Endodermal cell (in vitro differentiated cells): ENCODE data around the gene CEP68. TPM values are rescaled to one million over a fixed set of nuclear protein-coding genes. Genes with fewer than 3 reads are reported as not detected.
"Not testable (repeated sequence)": the region's sequence is repeated elsewhere in the genome, so short reads cannot be mapped to it uniquely, and the experiment has no call there.

ENCODE experiments used
- DNase-seq: peaks from one replicate; pipeline ENCODE4 v3.0.0-alpha.2; 2017
- H3K27ac ChIP-seq: 2 replicates; pipeline ENCODE4 v1.5.1; 2013; ENCODE audit warnings: mild to moderate bottlenecking, low read depth, low read length, moderate library complexity
- H3K27me3 ChIP-seq: 2 replicates; pipeline ENCODE4 v1.6.1; 2013; ENCODE audit warnings: mild to moderate bottlenecking, low read length, moderate library complexity; ENCODE audit not compliant: insufficient read depth, control insufficient read depth, poor library complexity, severe bottlenecking
- H3K36me3 ChIP-seq: 2 replicates; pipeline ENCODE4 v1.7.0; 2013; ENCODE audit warnings: mild to moderate bottlenecking, low read length, moderate library complexity; ENCODE audit not compliant: control insufficient read depth, insufficient read depth
- H3K4me1 ChIP-seq: one replicate; pipeline ENCODE4 v1.7.0; 2013; ENCODE audit warnings: low read length; ENCODE audit not compliant: control insufficient read depth, insufficient read depth
- H3K4me3 ChIP-seq: 2 replicates; pipeline ENCODE4 v1.5.1; 2013; ENCODE audit warnings: mild to moderate bottlenecking, low read length, moderate library complexity
- H3K9ac ChIP-seq: 2 replicates; pipeline ENCODE4 v1.6.1; 2013; ENCODE audit warnings: mild to moderate bottlenecking, low read length, moderate library complexity; ENCODE audit not compliant: poor library complexity, severe bottlenecking; ENCODE audit errors: extremely low read depth
- H3K9me3 ChIP-seq: 2 replicates; pipeline ENCODE4 v1.6.1; 2013; ENCODE audit warnings: mild to moderate bottlenecking, low read length, moderate library complexity; ENCODE audit not compliant: control insufficient read depth
- H3K27ac Mint-ChIP-seq: 2 replicates; pipeline ENCODE4 v1.8.0; 2020; ENCODE audit warnings: mixed read lengths
- H3K27me3 Mint-ChIP-seq: 2 replicates; pipeline ENCODE4 v1.8.0; 2021; ENCODE audit warnings: mild to moderate bottlenecking, mixed read lengths; ENCODE audit not compliant: insufficient read depth
- H3K36me3 Mint-ChIP-seq: 2 replicates; pipeline ENCODE4 v1.8.0; 2020; ENCODE audit warnings: low read depth, mixed read lengths
- H3K4me1 Mint-ChIP-seq: 2 replicates; pipeline ENCODE4 v1.8.0; 2020; ENCODE audit warnings: mixed read lengths
- H3K4me3 Mint-ChIP-seq: 2 replicates; pipeline ENCODE4 v1.8.0; 2020; ENCODE audit warnings: mild to moderate bottlenecking, moderate library complexity, mixed read lengths
- H3K9me3 Mint-ChIP-seq: 2 replicates; pipeline ENCODE4 v1.8.0; 2020; ENCODE audit warnings: mild to moderate bottlenecking, mixed read lengths
- CTCF ChIP-seq: fragments of 200-600 bp; sonication (generic); conservative IDR thresholded peaks from 2 replicates; pipeline ENCODE4 v1.5.0; 2021; ENCODE audit warnings: antibody characterized with exemption, mild to moderate bottlenecking
- WGBS, 2 experiments: methylation state at CpG; one replicate each; pipeline versions ENCODE4 v1.1.5 to v1.1.7; 2013; ENCODE audit warnings: missing lambda C conversion rate in 2 of 2, mixed read lengths in 1 of 2; ENCODE audit not compliant: insufficient coverage in 1 of 2, insufficient read length in 1 of 2; 5-methylcytosine and 5-hydroxymethylcytosine counted together
- total RNA-seq, 2 donors: library from RNA; stranded (reverse); fragmentation: NEBNext Ultra II Directional in 1 of 2; extraction: Animal tissue kit (Norgen Biotek cat#: 25700) in 1 of 2; gene quantifications; 2 replicates in 1 of 2; 3 replicates in 1 of 2; pipeline ENCODE4 v1.2.1, GENCODE V29; 2021

The CEP68 gene
- total RNA-seq, 2 donors from 2014 or later: 13.7 to 17.7 TPM

- Mint-ChIP-seq H3K36me3 (peaks cover 4% of the 10 kb centered on the region), H3K9me3 (no peaks in the 10 kb centered on the region), H3K4me3 (no peak overlapping the region), H3K27ac (no peak overlapping the region), H3K27me3 (no peaks in the 10 kb centered on the region), H3K4me1 (peaks cover 12% of the 10 kb centered on the region)
- DNase-seq: no peak
- Histone ChIP-seq H3K27me3 (no peaks in the 10 kb centered on the region), H3K4me1 (no peaks in the 10 kb centered on the region), H3K36me3 (peaks cover 11% of the 10 kb centered on the region), H3K9me3 (no peaks in the 10 kb centered on the region), H3K27ac (no peak overlapping the region), H3K4me3 (no peak overlapping the region), H3K9ac (no peak overlapping the region)
- no peak for TF ChIP-seq CTCF
- WGBS, 2 experiments: 93 to 95% methylated on average over 3 to 5 of the region's 5 CpGs
Measured at GRCh38 chr2:65120990-65121693, 64.9 kb downstream of the CEP68 start.

- Mint-ChIP-seq H3K36me3 (peaks cover 6% of the 10 kb centered on the region), H3K9me3 (no peaks in the 10 kb centered on the region), H3K27me3 (no peaks in the 10 kb centered on the region), H3K27ac (no peak overlapping the region), H3K4me1 (peaks cover 17% of the 10 kb centered on the region), H3K4me3 (no peak overlapping the region)
- no peak overlapping the region for H3K9ac ChIP-seq
- no peak overlapping the region for H3K27ac ChIP-seq
- H3K36me3 ChIP-seq: peaks cover 8% of the 10 kb centered on the region
- no peak overlapping the region for H3K4me3 ChIP-seq
- WGBS, 2 experiments: 83 to 94% methylated on average over 3 to 7 of the region's 7 CpGs
- H3K27me3 ChIP-seq: no peaks in the 10 kb centered on the region
- no peaks in the 10 kb centered on the region for H3K4me1 ChIP-seq
- DNase-seq: no peak
- TF ChIP-seq CTCF: no peak
- H3K9me3 ChIP-seq: no peaks in the 10 kb centered on the region
Measured at GRCh38 chr2:65122313-65122712, 66.1 kb downstream of the CEP68 start.

GRCh38 chr2:65125457-65125856, 69.2 kb downstream of the CEP68 start:
- H3K27me3 ChIP-seq, H3K27ac Mint-ChIP-seq, H3K4me3 Mint-ChIP-seq, H3K27ac ChIP-seq, H3K4me3 ChIP-seq, H3K36me3 ChIP-seq, H3K27me3 Mint-ChIP-seq, H3K9ac ChIP-seq, H3K4me1 ChIP-seq, H3K36me3 Mint-ChIP-seq, DNase-seq, H3K9me3 ChIP-seq, H3K9me3 Mint-ChIP-seq: not testable (repeated sequence)
- H3K4me1 Mint-ChIP-seq: peaks cover 28% of the 10 kb centered on the region
- WGBS, 2 experiments: 94% methylated on average over 5 to 7 of the region's 7 CpGs
